ENCODE results near the gene VSX2. TPM values are rescaled to one million over a fixed set of nuclear protein-coding genes. Genes with fewer than 3 reads are reported as not detected.

Gene VSX2
- polyA plus RNA-seq (2011; rRNA removed) (0.03 TPM in 1 of 2 replicates, not detected in the other), polyA plus RNA-seq (2017; fragmentation: RNase III; extraction: RNeasy Plus Mini Kit Qiagen cat#74134 plus additional on column Dnase treatment) (not detected in 3 replicates), polyA minus RNA-seq (2011; rRNA and poly(A)+ RNA removed) (not detected in 2 replicates)
- polyA plus RNA-seq (2012; cell fraction: cytosol; rRNA removed): not detected in 2 replicates
- not detected in 2 replicates for polyA plus RNA-seq (2012; cell fraction: nucleus; rRNA removed)

GRCh38 chr14:74238974-74239847 lies at the start of gene VSX2:
Gene VSX2, plus strand, starts transcription at chr14:74239449. Its CDS starts 113 bp downstream, at chr14:74239562.
- 67% methylated on average over 10 of the region's 40 CpGs for WGBS (ENCODE audit: missing lambda C conversion rate)
- ATAC-seq: peak; percentile 6 to 15; a peak in 1 of 6 replicates
- TF ChIP-seq, protein P1, sequence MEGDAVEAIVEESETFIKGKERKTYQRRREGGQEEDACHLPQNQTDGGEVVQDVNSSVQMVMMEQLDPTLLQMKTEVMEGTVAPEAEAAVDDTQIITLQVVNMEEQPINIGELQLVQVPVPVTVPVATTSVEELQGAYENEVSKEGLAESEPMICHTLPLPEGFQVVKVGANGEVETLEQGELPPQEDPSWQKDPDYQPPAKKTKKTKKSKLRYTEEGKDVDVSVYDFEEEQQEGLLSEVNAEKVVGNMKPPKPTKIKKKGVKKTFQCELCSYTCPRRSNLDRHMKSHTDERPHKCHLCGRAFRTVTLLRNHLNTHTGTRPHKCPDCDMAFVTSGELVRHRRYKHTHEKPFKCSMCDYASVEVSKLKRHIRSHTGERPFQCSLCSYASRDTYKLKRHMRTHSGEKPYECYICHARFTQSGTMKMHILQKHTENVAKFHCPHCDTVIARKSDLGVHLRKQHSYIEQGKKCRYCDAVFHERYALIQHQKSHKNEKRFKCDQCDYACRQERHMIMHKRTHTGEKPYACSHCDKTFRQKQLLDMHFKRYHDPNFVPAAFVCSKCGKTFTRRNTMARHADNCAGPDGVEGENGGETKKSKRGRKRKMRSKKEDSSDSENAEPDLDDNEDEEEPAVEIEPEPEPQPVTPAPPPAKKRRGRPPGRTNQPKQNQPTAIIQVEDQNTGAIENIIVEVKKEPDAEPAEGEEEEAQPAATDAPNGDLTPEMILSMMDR (IDR thresholded peaks at IDR 0.05): no peak
- TF ChIP-seq EHF (CRISPR knock-in tag; IDR thresholded peaks at IDR 0.05): no peak
- no peak for TF ChIP-seq MYC (IDR thresholded peaks at IDR 0.05; ENCODE audit: borderline replicate concordance, low read length)
- TF ChIP-seq, protein P2, sequence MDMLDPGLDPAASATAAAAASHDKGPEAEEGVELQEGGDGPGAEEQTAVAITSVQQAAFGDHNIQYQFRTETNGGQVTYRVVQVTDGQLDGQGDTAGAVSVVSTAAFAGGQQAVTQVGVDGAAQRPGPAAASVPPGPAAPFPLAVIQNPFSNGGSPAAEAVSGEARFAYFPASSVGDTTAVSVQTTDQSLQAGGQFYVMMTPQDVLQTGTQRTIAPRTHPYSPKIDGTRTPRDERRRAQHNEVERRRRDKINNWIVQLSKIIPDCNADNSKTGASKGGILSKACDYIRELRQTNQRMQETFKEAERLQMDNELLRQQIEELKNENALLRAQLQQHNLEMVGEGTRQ (IDR thresholded peaks at IDR 0.05): no peak
- H3K27ac ChIP-seq: no peak within 1 kb of the TSS
- POLR2A ChIA-PET: no interaction called here
- CTCF ChIA-PET: interaction anchor here (1.0 to 12.2 kb wide), 7 partner anchors 11 to 127 kb away, joined by 3 to 56 read pairs (median 6); no protein-coding TSS in a partner anchor
- no peak for FAIRE-seq
- no peak for DNase-seq (ENCODE audit: low read depth in 1 of 2, low spot score in 1 of 2)
- H3K4me3 ChIP-seq: no peak within 1 kb of the TSS
- H3K4me2 ChIP-seq: no peak within 1 kb of the TSS
- no peaks in the 10 kb centered on the region for H3K9me3 ChIP-seq
- no peaks in the 10 kb centered on the region for H3K4me1 ChIP-seq

DNA sequence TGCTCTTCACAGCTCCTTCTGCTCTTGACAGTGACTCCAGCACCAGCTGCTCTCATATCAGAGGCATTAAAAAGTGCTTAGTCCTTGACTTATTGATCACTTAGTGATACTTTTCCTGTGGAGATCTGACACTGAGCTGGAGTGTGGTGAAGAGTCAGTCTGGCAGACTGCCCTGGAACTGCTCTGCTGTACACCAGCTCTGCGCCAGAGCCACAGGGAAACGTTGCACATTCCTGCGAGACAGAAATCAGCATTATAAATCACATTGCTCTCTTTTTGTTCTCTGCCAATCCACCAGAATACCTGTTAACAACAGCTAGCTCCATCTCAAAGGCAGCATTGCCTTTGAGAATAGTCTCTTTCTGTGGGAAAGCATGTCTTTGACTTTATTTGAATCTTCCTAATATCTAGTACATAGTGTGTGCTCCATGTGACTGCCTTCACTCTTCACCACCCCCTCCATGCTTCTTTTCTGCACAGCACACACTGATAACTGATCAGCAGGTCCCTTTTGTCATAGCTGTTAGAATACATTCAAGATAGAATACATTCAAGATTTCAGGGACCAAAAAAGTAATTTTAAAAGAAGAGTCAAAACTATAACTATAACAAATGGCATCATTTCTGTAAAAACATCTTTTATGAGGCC lies 48.2 kb upstream of the VSX2 start:
- POLR2A ChIA-PET: no interaction called here
- TF ChIP-seq PHF8 (IDR thresholded peaks at IDR 0.05; ENCODE audit: borderline replicate concordance, low read depth) (no peak), HEYL (CRISPR knock-in tag; IDR thresholded peaks at IDR 0.05) (no peak), POLR2A (IDR thresholded peaks at IDR 0.05; ENCODE audit: low read length) (no peak), KDM5A (IDR thresholded peaks at IDR 0.05) (no peak), SREBF2 (IDR thresholded peaks at IDR 0.05) (no peak), HOXB5 (CRISPR knock-in tag; IDR thresholded peaks at IDR 0.05) (no peak), TFCP2L1 (CRISPR knock-in tag; IDR thresholded peaks at IDR 0.05) (no peak), E2F6 (IDR thresholded peaks at IDR 0.05; ENCODE audit: borderline replicate concordance, low read depth) (no peak), FOSL2 (IDR thresholded peaks at IDR 0.05) (no peak), FOSL2 (CRISPR knock-in tag; IDR thresholded peaks at IDR 0.05) (no peak), CBX2 (IDR thresholded peaks at IDR 0.05; ENCODE audit: borderline replicate concordance, low read depth) (no peak), REST (IDR thresholded peaks at IDR 0.05) (no peak), RARB (CRISPR knock-in tag; IDR thresholded peaks at IDR 0.05) (no peak), SMC3 (IDR thresholded peaks at IDR 0.05) (no peak)
- TF ChIP-seq, protein P1 (IDR thresholded peaks at IDR 0.05): no peak
- TF ChIP-seq, protein P3, sequence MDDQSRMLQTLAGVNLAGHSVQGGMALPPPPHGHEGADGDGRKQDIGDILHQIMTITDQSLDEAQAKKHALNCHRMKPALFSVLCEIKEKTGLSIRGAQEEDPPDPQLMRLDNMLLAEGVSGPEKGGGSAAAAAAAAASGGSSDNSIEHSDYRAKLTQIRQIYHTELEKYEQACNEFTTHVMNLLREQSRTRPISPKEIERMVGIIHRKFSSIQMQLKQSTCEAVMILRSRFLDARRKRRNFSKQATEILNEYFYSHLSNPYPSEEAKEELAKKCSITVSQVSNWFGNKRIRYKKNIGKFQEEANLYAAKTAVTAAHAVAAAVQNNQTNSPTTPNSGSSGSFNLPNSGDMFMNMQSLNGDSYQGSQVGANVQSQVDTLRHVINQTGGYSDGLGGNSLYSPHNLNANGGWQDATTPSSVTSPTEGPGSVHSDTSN (IDR thresholded peaks at IDR 0.05): no peak
- 91% methylated on average over 3 of the region's 3 CpGs for WGBS (ENCODE audit: missing lambda C conversion rate)
- Histone ChIP-seq H3K27ac (no peak overlapping the region), H3K4me1 (no peaks in the 10 kb centered on the region), H3K4me3 (no peak overlapping the region), H3K9me3 (no peaks in the 10 kb centered on the region), H3K4me2 (no peak overlapping the region)
- CTCF ChIA-PET: interaction anchor here (0.7 to 1.9 kb wide), 5 partner anchors 11 to 861 kb away, joined by 3 to 6 read pairs (median 3); no protein-coding TSS in a partner anchor
- FAIRE-seq (no peak), DNase-seq (ENCODE audit: low read depth in 1 of 2, low spot score in 1 of 2) (no peak), ATAC-seq (no peak)

Data from A549 (cell line).